Stimulated activated CD4-positive, alpha-beta T cell treated with anti-CD3 and anti-CD28 coated beads, Interleukin-15, amount 100 ng/mL, for 24 hours (primary cell): ENCODE measurements around the gene ANAPC1.
"Not testable (repeated sequence)": the region's sequence is repeated elsewhere in the genome, so short reads cannot be mapped to it uniquely, and the experiment has no call there.

ENCODE experiments used
- DNase-seq: peaks from one replicate; pipeline ENCODE4 v3.0.0-alpha.2; 2020

ANAPC1 gene

GRCh38 chr2:111784081-111784480 is 99.9 kb downstream of the ANAPC1 start:
- DNase-seq, result not testable (repeated sequence)

GRCh38 chr2:111782195-111782594 is 101.8 kb downstream of the ANAPC1 start:
- DNase-seq, result not testable (repeated sequence)

GRCh38 chr2:111781443-111782094 is 102.4 kb downstream of the ANAPC1 start:
- DNase-seq, result not testable (repeated sequence)

- not testable (repeated sequence) for DNase-seq
Observed at GRCh38 chr2:111777155-111777554, 106.8 kb downstream of the ANAPC1 start.

GRCh38 chr2:111776296-111776695 is 107.7 kb downstream of the ANAPC1 start:
- not testable (repeated sequence) for DNase-seq

GRCh38 chr2:111772180-111772579 is 111.8 kb downstream of the ANAPC1 start:
- DNase-seq, result not testable (repeated sequence)

GRCh38 chr2:111770916-111771658 is 112.9 kb downstream of the ANAPC1 start:
- not testable (repeated sequence) for DNase-seq

GRCh38 chr2:111768266-111769190 is 115.5 kb downstream of the ANAPC1 start:
- not testable (repeated sequence) for DNase-seq

- DNase-seq, result not testable (repeated sequence)
Observed at GRCh38 chr2:111767087-111767486, 116.9 kb downstream of the ANAPC1 start.

- DNase-seq, result not testable (repeated sequence)
Observed at GRCh38 chr2:111766295-111766694, 117.7 kb downstream of the ANAPC1 start.

- DNase-seq, result not testable (repeated sequence)
Observed at GRCh38 chr2:111764151-111764550, 119.8 kb downstream of the ANAPC1 start.

- DNase-seq, result not testable (repeated sequence)
Observed at GRCh38 chr2:111760697-111761284, 123.2 kb downstream of the ANAPC1 start.

- DNase-seq, result not testable (repeated sequence)
Observed at GRCh38 chr2:111752533-111752932, 131.5 kb downstream of the ANAPC1 start.

- DNase-seq, result not testable (repeated sequence)
Observed at GRCh38 chr2:111750641-111751040, 133.4 kb downstream of the ANAPC1 start.

- DNase-seq, result not testable (repeated sequence)
Observed at GRCh38 chr2:111748429-111748828, 135.6 kb downstream of the ANAPC1 start.

- DNase-seq, result peak; percentile 82
Observed at GRCh38 chr2:111747410-111748115, 136.4 kb downstream of the ANAPC1 start.

- DNase-seq, result not testable (repeated sequence)
Observed at GRCh38 chr2:111744751-111745150, 139.2 kb downstream of the ANAPC1 start.

GRCh38 chr2:111741517-111741916 is 142.5 kb downstream of the ANAPC1 start:
- DNase-seq, result not testable (repeated sequence)

- DNase-seq, result not testable (repeated sequence)
Observed at GRCh38 chr2:111735838-111736721, 147.9 kb downstream of the ANAPC1 start.

GRCh38 chr2:111735420-111735819 is 148.6 kb downstream of the ANAPC1 start:
- not testable (repeated sequence) for DNase-seq
